NCI-H1436 treated with DMSO at 0.1 percent for 48 hours (cell line): ENCODE data around the gene C1orf52.

Source experiments
- DNase-seq: peaks from one replicate; lab custom pipeline; 2025; lab: John Stamatoyannopoulos, UW

C1orf52 gene

GRCh38 chr1:85259118-85259911 lies at the start of gene C1orf52:
C1orf52 (minus strand) TSS chr1:85259662; CDS start chr1:85259633, 29 bp downstream.
- DNase-seq, result peak; percentile 36

GRCh38 chr1:85308833-85309350 lies 49.4 kb upstream of the C1orf52 start:
- DNase-seq, result no peak

GRCh38 chr1:85307987-85308832 lies 48.7 kb upstream of the C1orf52 start:
- no peak for DNase-seq

GRCh38 chr1:85306236-85306635 lies 46.8 kb upstream of the C1orf52 start:
- DNase-seq, result no peak

- DNase-seq, result no peak
Measured at GRCh38 chr1:85303440-85304162, 44.1 kb upstream of the C1orf52 start.

- no peak for DNase-seq
Measured at GRCh38 chr1:85300140-85300539, 40.7 kb upstream of the C1orf52 start.

- DNase-seq, result no peak
Measured at GRCh38 chr1:85297855-85298629, 38.6 kb upstream of the C1orf52 start.

GRCh38 chr1:85297538-85297854 lies 38.0 kb upstream of the C1orf52 start:
- no peak for DNase-seq

- DNase-seq, result no peak
Measured at GRCh38 chr1:85296980-85297379, 37.5 kb upstream of the C1orf52 start.

GRCh38 chr1:85295654-85296053 lies 36.2 kb upstream of the C1orf52 start:
- no peak for DNase-seq

- no peak for DNase-seq
Measured at GRCh38 chr1:85295006-85295431, 35.6 kb upstream of the C1orf52 start.

GRCh38 chr1:85290826-85291225 lies 31.4 kb upstream of the C1orf52 start:
- no peak for DNase-seq

- no peak for DNase-seq
Measured at GRCh38 chr1:85289848-85290335, 30.4 kb upstream of the C1orf52 start.

GRCh38 chr1:85289207-85289847 lies 29.9 kb upstream of the C1orf52 start:
- DNase-seq, result no peak

- DNase-seq, result no peak
Measured at GRCh38 chr1:85284202-85284601, 24.7 kb upstream of the C1orf52 start.

- DNase-seq, result no peak
Measured at GRCh38 chr1:85283475-85284199, 24.2 kb upstream of the C1orf52 start.

- no peak for DNase-seq
Measured at GRCh38 chr1:85282424-85282823, 23.0 kb upstream of the C1orf52 start.

GRCh38 chr1:85280636-85281035 lies 21.2 kb upstream of the C1orf52 start:
- no peak for DNase-seq

- DNase-seq, result no peak
Measured at GRCh38 chr1:85279458-85280080, 20.1 kb upstream of the C1orf52 start.

GRCh38 chr1:85278853-85279314 lies 19.4 kb upstream of the C1orf52 start:
- DNase-seq, result no peak
